BJ (cell line): ENCODE measurements around the gene AGFG2. TPM values are rescaled to one million over a fixed set of nuclear protein-coding genes. Genes with fewer than 3 reads are reported as not detected.

Experiments
- CTCF ChIA-PET: fragments of 350-600 bp; formaldehyde crosslinking; extraction: SDS; loops from one replicate; lab custom pipeline; 2021; ENCODE audit warnings: antibody characterized with exemption, inconsistent platforms; lab: Yijun Ruan, JAX
- POLR2A ChIA-PET: fragments of 300-600 bp; sonication (Branson Sonifier 250); formaldehyde crosslinking; extraction: SDS; loops from one replicate; lab custom pipeline; 2021; ENCODE audit warnings: antibody characterized with exemption; lab: Charles Lee
- DNase-seq: peaks from one replicate; pipeline ENCODE4 v3.0.0-alpha.2; 2011; ENCODE audit warnings: low read depth
- H3K27me3 ChIP-seq: 2 replicates; pipeline ENCODE4 v1.6.0; 2011; ENCODE audit warnings: low read length; ENCODE audit not compliant: control insufficient read depth, insufficient read depth
- H3K36me3 ChIP-seq: 2 replicates; pipeline ENCODE4 v1.5.1; 2011; ENCODE audit warnings: low read length; ENCODE audit not compliant: control insufficient read depth, insufficient read depth
- H3K4me3 ChIP-seq: 2 replicates; pipeline ENCODE4 v1.5.1; 2011; ENCODE audit warnings: low read depth, mild to moderate bottlenecking, control low read depth, low read length
- polyA plus RNA-seq: library from polyadenylated mRNA; depleted of rRNA; stranded (reverse); fragments of >200 nt; gene quantifications from 2 replicates; pipeline ENCODE4 v1.2.3, GENCODE V29; 2011
- TF ChIP-seq, protein P1 (sequence below): IDR thresholded peaks from 2 replicates; pipeline ENCODE4 v1.5.1; 2011; ENCODE audit warnings: low read depth, mild to moderate bottlenecking, control low read depth, inconsistent platforms, low read length, moderate library complexity; ENCODE audit not compliant: insufficient read depth

The AGFG2 gene
- polyA plus RNA-seq, 1 experiment = 10.9 TPM

DNA sequence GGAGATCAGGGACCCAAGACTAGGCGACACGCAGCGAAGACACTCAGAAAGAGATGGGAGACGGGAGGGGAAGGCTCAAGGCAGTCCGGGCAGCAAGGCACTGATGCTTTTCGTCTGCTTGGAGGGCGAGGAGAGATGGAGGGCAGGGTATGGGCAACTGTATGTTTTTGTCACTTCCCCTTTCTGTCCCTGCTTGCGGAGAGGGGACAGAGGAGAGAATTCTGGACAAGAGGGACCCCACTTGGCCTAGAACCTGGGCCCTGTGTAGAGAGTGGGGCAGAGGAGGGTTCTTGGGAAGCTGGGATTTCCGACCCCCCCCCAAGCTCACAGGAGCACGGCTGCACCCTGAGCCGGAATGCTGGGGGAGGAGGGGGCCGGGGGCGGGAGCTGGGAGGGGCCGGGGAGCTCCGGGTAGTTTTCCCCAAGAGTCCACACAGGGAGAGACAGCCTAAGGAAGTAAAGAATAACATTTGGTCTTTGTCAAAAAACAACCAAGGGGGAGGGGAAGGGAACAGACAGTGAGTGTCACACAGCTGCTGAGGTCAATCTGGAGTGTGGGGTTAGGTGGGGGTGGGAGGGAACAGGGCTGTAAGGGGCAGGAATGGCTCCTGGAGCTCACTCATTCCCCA is 45.2 kb downstream of the AGFG2 start:
- peaks cover 20% of the 10 kb centered on the region for H3K36me3 ChIP-seq
- no peaks in the 10 kb centered on the region for H3K27me3 ChIP-seq
- DNase-seq = no peak
- ChIA-PET CTCF (interaction anchor here (0.6 to 6.0 kb wide), 8 partner anchors 11 to 107 kb away, joined by 3 to 42 read pairs (median 4); partner anchors contain the start of genes GIGYF1 and PCOLCE), POLR2A (interaction anchor here (0.6 to 1.8 kb wide), 2 partner anchors 15 to 18 kb away, joined by 3 to 7 read pairs; partner anchors contain the start of gene PCOLCE)
- H3K4me3 ChIP-seq = peak overlapping the region; percentile 98
- TF ChIP-seq, protein P1, sequence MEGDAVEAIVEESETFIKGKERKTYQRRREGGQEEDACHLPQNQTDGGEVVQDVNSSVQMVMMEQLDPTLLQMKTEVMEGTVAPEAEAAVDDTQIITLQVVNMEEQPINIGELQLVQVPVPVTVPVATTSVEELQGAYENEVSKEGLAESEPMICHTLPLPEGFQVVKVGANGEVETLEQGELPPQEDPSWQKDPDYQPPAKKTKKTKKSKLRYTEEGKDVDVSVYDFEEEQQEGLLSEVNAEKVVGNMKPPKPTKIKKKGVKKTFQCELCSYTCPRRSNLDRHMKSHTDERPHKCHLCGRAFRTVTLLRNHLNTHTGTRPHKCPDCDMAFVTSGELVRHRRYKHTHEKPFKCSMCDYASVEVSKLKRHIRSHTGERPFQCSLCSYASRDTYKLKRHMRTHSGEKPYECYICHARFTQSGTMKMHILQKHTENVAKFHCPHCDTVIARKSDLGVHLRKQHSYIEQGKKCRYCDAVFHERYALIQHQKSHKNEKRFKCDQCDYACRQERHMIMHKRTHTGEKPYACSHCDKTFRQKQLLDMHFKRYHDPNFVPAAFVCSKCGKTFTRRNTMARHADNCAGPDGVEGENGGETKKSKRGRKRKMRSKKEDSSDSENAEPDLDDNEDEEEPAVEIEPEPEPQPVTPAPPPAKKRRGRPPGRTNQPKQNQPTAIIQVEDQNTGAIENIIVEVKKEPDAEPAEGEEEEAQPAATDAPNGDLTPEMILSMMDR = no peak

GRCh38 chr7:100584683-100585510 is 45.9 kb downstream of the AGFG2 start:
- TF ChIP-seq, protein P1 = no peak
- CTCF ChIA-PET = interaction anchor here (0.6 to 6.0 kb wide), 10 partner anchors 10 to 124 kb away, joined by 3 to 42 read pairs (median 4); partner anchors contain the start of genes GIGYF1 and PCOLCE
- no peak for DNase-seq
- POLR2A ChIA-PET = interaction anchor here (0.6 to 1.8 kb wide), 3 partner anchors 16 to 28 kb away, joined by 3 to 7 read pairs (median 3); partner anchors contain the start of genes MOSPD3 and PCOLCE
- peak overlapping the region; percentile 98 for H3K4me3 ChIP-seq
- H3K36me3 ChIP-seq = peaks cover 15% of the 10 kb centered on the region
- H3K27me3 ChIP-seq = no peaks in the 10 kb centered on the region

GRCh38 chr7:100585511-100586265 is 46.7 kb downstream of the AGFG2 start, which contains the start of gene LRCH4:
Gene LRCH4, minus strand, starts transcription at chr7:100586129. Its CDS starts 29 bp downstream, at chr7:100586100.
- H3K36me3 ChIP-seq = peaks cover 11% of the 10 kb centered on the region
- H3K27me3 ChIP-seq = no peaks in the 10 kb centered on the region
- H3K4me3 ChIP-seq = peak within 1 kb of the TSS; percentile 98
- TF ChIP-seq, protein P1 = no peak
- no peak for DNase-seq
- CTCF ChIA-PET = interaction anchor here (1.0 to 6.0 kb wide), 13 partner anchors 10 to 125 kb away, joined by 3 to 42 read pairs (median 5); partner anchors contain the start of genes GIGYF1 and PCOLCE
- POLR2A ChIA-PET = interaction anchor here (0.5 to 1.8 kb wide), 6 partner anchors 15 to 157 kb away, joined by 3 to 8 read pairs (median 3); partner anchors contain the start of genes MOSPD3, PCOLCE and ZCWPW1

- CTCF ChIA-PET = interaction anchor here (0.7 to 6.0 kb wide), 13 partner anchors 9 to 266 kb away, joined by 3 to 42 read pairs (median 5); partner anchors contain the start of genes GIGYF1, PCOLCE and SLC12A9
Observed at GRCh38 chr7:100586266-100587025, 47.4 kb downstream of the AGFG2 start, which contains the start of gene FBXO24. Gene FBXO24, plus strand, starts transcription at chr7:100586328. Its CDS starts 298 bp downstream, at chr7:100586626.

More at GRCh38 chr7:100586266-100587025, 47.4 kb downstream of the AGFG2 start, which contains the start of gene FBXO24:
- Histone ChIP-seq H3K27me3 (no peaks in the 10 kb centered on the region), H3K36me3 (peaks cover 7% of the 10 kb centered on the region), H3K4me3 (peak within 1 kb of the TSS; percentile 98)
- POLR2A ChIA-PET = interaction anchor here (0.5 to 1.3 kb wide), 5 partner anchors 15 to 243 kb away, joined by 3 to 8 read pairs (median 3); partner anchors contain the start of genes PCOLCE and ZCWPW1
- peak; percentile 99 for DNase-seq
- TF ChIP-seq, protein P1 = no peak
